ENCODE data around the gene SEC14L3. TPM values are rescaled to one million over a fixed set of nuclear protein-coding genes. Genes with fewer than 3 reads are reported as not detected.
A peak's percentile ranks its signal among the peaks of the same experiment; 100 is the strongest.
"Not testable (repeated sequence)": the region's sequence is repeated elsewhere in the genome, so short reads cannot be mapped to it uniquely, and the experiment has no call there.

The SEC14L3 gene
- total RNA-seq, 2 experiments from 2014 or later = not detected

- Mint-ChIP-seq H3K27me3 (peaks cover 22% of the 10 kb centered on the region), H3K4me3 (no peak overlapping the region), H3K9me3 (ENCODE audit: low read depth) (no peaks in the 10 kb centered on the region), H3K27ac (no peak overlapping the region), H3K36me3 (no peaks in the 10 kb centered on the region), H3K4me1 (peaks cover 17% of the 10 kb centered on the region)
- DNase-seq (peak; percentile 50), ATAC-seq (peak; percentile 60)
- CTCF ChIA-PET = interaction anchor here (2.3 kb wide), 1 partner anchor 10 kb away, joined by 11 read pairs; no protein-coding TSS in a partner anchor
Observed at GRCh38 chr22:30474683-30475424, 3.0 kb upstream of the SEC14L3 start.

GRCh38 chr22:30474121-30474520 lies 2.3 kb upstream of the SEC14L3 start:
- ATAC-seq = no peak
- no peak overlapping the region for H3K4me3 Mint-ChIP-seq
- CTCF ChIA-PET = interaction anchor here (2.3 kb wide), 1 partner anchor 11 kb away, joined by 11 read pairs; no protein-coding TSS in a partner anchor

GRCh38 chr22:30472994-30473720 lies 1.3 kb upstream of the SEC14L3 start:
- Mint-ChIP-seq H3K4me1 (peaks cover 18% of the 10 kb centered on the region), H3K27ac (no peak overlapping the region), H3K9me3 (ENCODE audit: low read depth) (no peaks in the 10 kb centered on the region), H3K36me3 (no peaks in the 10 kb centered on the region), H3K27me3 (peaks cover 23% of the 10 kb centered on the region), H3K4me3 (no peak overlapping the region)
- CTCF ChIA-PET = interaction anchor here (1.2 to 1.4 kb wide), 2 partner anchors 12 to 27 kb away, joined by 3 to 4 read pairs; no protein-coding TSS in a partner anchor
- DNase-seq (no peak), ATAC-seq (no peak)

More at GRCh38 chr22:30474121-30474520, 2.3 kb upstream of the SEC14L3 start:
- no peak overlapping the region for H3K27ac Mint-ChIP-seq
- H3K27me3 Mint-ChIP-seq = peaks cover 22% of the 10 kb centered on the region
- H3K4me1 Mint-ChIP-seq = peaks cover 18% of the 10 kb centered on the region
- no peaks in the 10 kb centered on the region for H3K36me3 Mint-ChIP-seq
- DNase-seq = no peak
- no peaks in the 10 kb centered on the region for H3K9me3 Mint-ChIP-seq (ENCODE audit: low read depth)

- Mint-ChIP-seq H3K27ac (peak overlapping the region; percentile 64), H3K27me3 (peaks cover 21% of the 10 kb centered on the region), H3K4me1 (peaks cover 18% of the 10 kb centered on the region), H3K4me3 (no peak overlapping the region), H3K36me3 (no peaks in the 10 kb centered on the region), H3K9me3 (ENCODE audit: low read depth) (no peaks in the 10 kb centered on the region)
- ATAC-seq (no peak), DNase-seq (no peak)
- CTCF ChIA-PET = interaction anchor here (1.3 kb wide), 1 partner anchor 14 kb away, joined by 4 read pairs; no protein-coding TSS in a partner anchor
Observed at GRCh38 chr22:30470655-30471054, 1.2 kb downstream of the SEC14L3 start.

- H3K4me3 Mint-ChIP-seq = no peak overlapping the region
- peaks cover 19% of the 10 kb centered on the region for H3K27me3 Mint-ChIP-seq
- H3K9me3 Mint-ChIP-seq (ENCODE audit: low read depth) = no peaks in the 10 kb centered on the region
- peaks cover 18% of the 10 kb centered on the region for H3K4me1 Mint-ChIP-seq
- CTCF ChIA-PET = interaction anchor here (1.5 kb wide), 1 partner anchor 20 kb away, joined by 5 read pairs; no protein-coding TSS in a partner anchor
- DNase-seq (no peak), ATAC-seq (no peak)
- H3K36me3 Mint-ChIP-seq = no peaks in the 10 kb centered on the region
- H3K27ac Mint-ChIP-seq = no peak overlapping the region
Observed at GRCh38 chr22:30469165-30469564, 2.7 kb downstream of the SEC14L3 start.

GRCh38 chr22:30460555-30460954 lies 11.3 kb downstream of the SEC14L3 start:
- CTCF ChIA-PET = not testable (repeated sequence)

GRCh38 chr22:30460147-30460546 lies 11.7 kb downstream of the SEC14L3 start:
- Mint-ChIP-seq H3K4me3 (no peak overlapping the region), H3K27ac (no peak overlapping the region), H3K27me3 (peaks cover 6% of the 10 kb centered on the region), H3K36me3 (no peaks in the 10 kb centered on the region), H3K9me3 (ENCODE audit: low read depth) (no peaks in the 10 kb centered on the region), H3K4me1 (peaks cover 7% of the 10 kb centered on the region)
- CTCF ChIA-PET = no interaction called here
- ATAC-seq (no peak), DNase-seq (no peak)

More at GRCh38 chr22:30460555-30460954, 11.3 kb downstream of the SEC14L3 start:
- not testable (repeated sequence) for H3K36me3 Mint-ChIP-seq; H3K9me3 Mint-ChIP-seq (ENCODE audit: low read depth); H3K27me3 Mint-ChIP-seq; H3K4me3 Mint-ChIP-seq; H3K4me1 Mint-ChIP-seq; H3K27ac Mint-ChIP-seq; ATAC-seq; DNase-seq

GRCh38 chr22:30459181-30460052 lies 12.4 kb downstream of the SEC14L3 start:
- CTCF ChIA-PET = no interaction called here
- Mint-ChIP-seq H3K4me1 (peaks cover 7% of the 10 kb centered on the region), H3K36me3 (no peaks in the 10 kb centered on the region), H3K27me3 (peaks cover 6% of the 10 kb centered on the region), H3K27ac (no peak overlapping the region), H3K4me3 (no peak overlapping the region), H3K9me3 (ENCODE audit: low read depth) (no peaks in the 10 kb centered on the region)
- ATAC-seq = peak; percentile 6
- DNase-seq = peak; percentile 64

GRCh38 chr22:30457981-30458380 lies 13.8 kb downstream of the SEC14L3 start:
- Mint-ChIP-seq H3K4me3 (no peak overlapping the region), H3K27ac (no peak overlapping the region), H3K27me3 (peaks cover 3% of the 10 kb centered on the region), H3K4me1 (peaks cover 7% of the 10 kb centered on the region), H3K36me3 (no peaks in the 10 kb centered on the region), H3K9me3 (ENCODE audit: low read depth) (no peaks in the 10 kb centered on the region)
- no peak for ATAC-seq
- DNase-seq = no peak
- CTCF ChIA-PET = interaction anchor here (0.7 to 1.6 kb wide), 3 partner anchors 14 to 94 kb away, joined by 3 to 6 read pairs (median 4); no protein-coding TSS in a partner anchor

- Mint-ChIP-seq H3K36me3 (no peaks in the 10 kb centered on the region), H3K4me1 (peaks cover 7% of the 10 kb centered on the region), H3K4me3 (no peak overlapping the region), H3K9me3 (ENCODE audit: low read depth) (no peaks in the 10 kb centered on the region), H3K27me3 (peaks cover 10% of the 10 kb centered on the region), H3K27ac (no peak overlapping the region)
- CTCF ChIA-PET = no interaction called here
- no peak for DNase-seq
- no peak for ATAC-seq
Observed at GRCh38 chr22:30455075-30455840, 16.6 kb downstream of the SEC14L3 start.

GRCh38 chr22:30453731-30454510 lies 17.9 kb downstream of the SEC14L3 start:
- Mint-ChIP-seq H3K4me3 (no peak overlapping the region), H3K9me3 (ENCODE audit: low read depth) (no peaks in the 10 kb centered on the region), H3K27me3 (peaks cover 10% of the 10 kb centered on the region), H3K27ac (no peak overlapping the region), H3K36me3 (no peaks in the 10 kb centered on the region), H3K4me1 (peaks cover 2% of the 10 kb centered on the region)
- peak; percentile 72 for ATAC-seq
- CTCF ChIA-PET = interaction anchor here (0.9 to 1.2 kb wide), 3 partner anchors 8 to 150 kb away, joined by 3 read pairs; no protein-coding TSS in a partner anchor
- peak; percentile 69 for DNase-seq

GRCh38 chr22:30452861-30453260 lies 19.0 kb downstream of the SEC14L3 start:
- H3K4me1 Mint-ChIP-seq = no peaks in the 10 kb centered on the region
- H3K27me3 Mint-ChIP-seq = peaks cover 10% of the 10 kb centered on the region
- CTCF ChIA-PET = interaction anchor here (0.9 to 1.1 kb wide), 2 partner anchors 11 to 152 kb away, joined by 3 read pairs; no protein-coding TSS in a partner anchor
- H3K4me3 Mint-ChIP-seq = no peak overlapping the region
- no peak overlapping the region for H3K27ac Mint-ChIP-seq
- H3K9me3 Mint-ChIP-seq (ENCODE audit: low read depth) = no peaks in the 10 kb centered on the region
- no peak for ATAC-seq
- DNase-seq = no peak
- no peaks in the 10 kb centered on the region for H3K36me3 Mint-ChIP-seq

Data from activated CD8-positive, alpha-beta memory T cell treated with anti-CD3 and anti-CD28 coated beads, Interleukin-2, amount 10 ng/mL, durations not matched to agents 7 days and 5 days (primary cell).